IMR-90 (cell line): Measurements from ENCODE around the gene LYZL6. TPM values are rescaled to one million over a fixed set of nuclear protein-coding genes. Genes with fewer than 3 reads are reported as not detected.

Experiments
- ATAC-seq: fragments of 200-7000 bp; cut with Tn5 transposase; 2 replicates; pipeline ENCODE4 v1.9.1; 2020; ENCODE audit warnings: low read depth, mild to moderate bottlenecking, moderate library complexity
- BruUV-seq: library from RNA; stranded (reverse); fragments of 400-500 nt; replicated peaks from 2 replicates; lab custom pipeline; 2021; lab: Mats Ljungman, UMichigan
- CTCF ChIA-PET: fragments of 300-600 bp; formaldehyde crosslinking; extraction: SDS; loops from one replicate; lab custom pipeline; 2021; ENCODE audit warnings: antibody characterized with exemption; lab: Yijun Ruan, JAX
- POLR2A ChIA-PET: fragments of 300-600 bp; sonication (Branson Sonifier 250); formaldehyde crosslinking; loops from one replicate; lab custom pipeline; 2022; ENCODE audit warnings: antibody characterized with exemption; ENCODE audit not compliant: unreplicated experiment; lab: Charles Lee
- DNase-seq: peaks from one replicate; pipeline ENCODE4 v3.0.0; 2013
- H2AFZ ChIP-seq: replicated peaks from 2 replicates; pipeline ENCODE3; 2013; ENCODE audit warnings: low read length, mild to moderate bottlenecking; ENCODE audit not compliant: poor library complexity
- H2AK5ac ChIP-seq: 2 replicates; pipeline ENCODE4 v1.6.1; 2013; ENCODE audit warnings: low read depth, low read length, inconsistent platforms
- H2AK9ac ChIP-seq: replicated peaks from 2 replicates; pipeline ENCODE3; 2013; ENCODE audit warnings: mild to moderate bottlenecking, low read depth, low read length, moderate library complexity; ENCODE audit not compliant: poor library complexity
- H2BK120ac ChIP-seq: 2 replicates; pipeline ENCODE4 v1.6.1; 2013; ENCODE audit warnings: low read depth, low read length, inconsistent platforms
- H2BK15ac ChIP-seq: 3 replicates; pipeline ENCODE4 v1.6.1; 2013; ENCODE audit warnings: low read depth, low read length, inconsistent platforms
- H2BK20ac ChIP-seq: 2 replicates; pipeline ENCODE4 v1.6.1; 2013; ENCODE audit warnings: low read depth, mild to moderate bottlenecking, inconsistent platforms, low read length, moderate library complexity
- H2BK5ac ChIP-seq: 2 replicates; pipeline ENCODE4 v1.6.1; 2013; ENCODE audit warnings: mild to moderate bottlenecking, low read depth, low read length, inconsistent platforms; ENCODE audit not compliant: poor library complexity, severe bottlenecking
- H3K14ac ChIP-seq: replicated peaks from 2 replicates; pipeline ENCODE4 v1.6.1; 2013; ENCODE audit warnings: low read depth, low read length, inconsistent platforms
- H3K18ac ChIP-seq: 2 replicates; pipeline ENCODE4 v1.6.1; 2013; ENCODE audit warnings: low read depth, low read length, control low read depth
- H3K23ac ChIP-seq: 2 replicates; pipeline ENCODE4 v1.6.1; 2013; ENCODE audit warnings: low read depth, low read length, inconsistent platforms
- H3K27ac ChIP-seq: 2 replicates; pipeline ENCODE4 v1.5.1; 2013; ENCODE audit warnings: mild to moderate bottlenecking, control low read depth, low read length; ENCODE audit not compliant: insufficient read depth
- H3K27me3 ChIP-seq: 2 replicates; pipeline ENCODE4 v1.6.1; 2013; ENCODE audit warnings: low read length; ENCODE audit not compliant: control insufficient read depth, insufficient read depth
- H3K36me3 ChIP-seq: 2 replicates; pipeline ENCODE4 v1.6.1; 2013; ENCODE audit warnings: low read length, mixed read lengths; ENCODE audit not compliant: control insufficient read depth, insufficient read depth
- H3K4ac ChIP-seq: 2 replicates; pipeline ENCODE4 v1.6.1; 2013; ENCODE audit warnings: low read depth, low read length, inconsistent platforms
- H3K4me1 ChIP-seq: 2 replicates; pipeline ENCODE4 v1.6.1; 2013; ENCODE audit warnings: low read length, mixed read lengths; ENCODE audit not compliant: control insufficient read depth, insufficient read depth
- H3K4me2 ChIP-seq: 2 replicates; pipeline ENCODE4 v1.6.1; 2013; ENCODE audit warnings: low read depth, mild to moderate bottlenecking, control low read depth, low read length, moderate library complexity
- H3K4me3 ChIP-seq: 2 replicates; pipeline ENCODE4 v1.5.1; 2013; ENCODE audit warnings: low read depth, mild to moderate bottlenecking, control low read depth, low read length, moderate library complexity; ENCODE audit not compliant: insufficient read depth
- H3K56ac ChIP-seq: 2 replicates; pipeline ENCODE4 v1.6.1; 2013; ENCODE audit warnings: low read length, inconsistent platforms; ENCODE audit not compliant: insufficient read depth; ENCODE audit errors: extremely low read depth
- H3K79me1 ChIP-seq, 2 experiments: 2 replicates each; pipeline ENCODE4 v1.6.1; 2013; ENCODE audit warnings: low read length in 2 of 2, inconsistent platforms in 1 of 2, low read depth in 1 of 2
- H3K9ac ChIP-seq: 2 replicates; pipeline ENCODE4 v1.6.1; 2013; ENCODE audit warnings: low read depth, low read length, control low read depth
- H3K9me1 ChIP-seq: 2 replicates; pipeline ENCODE4 v1.6.1; 2013; ENCODE audit warnings: low read length, inconsistent platforms; ENCODE audit not compliant: insufficient read depth
- H3K9me3 ChIP-seq: 2 replicates; pipeline ENCODE4 v1.6.1; 2013; ENCODE audit warnings: low read length; ENCODE audit not compliant: control insufficient read depth, insufficient read depth
- H4K20me1 ChIP-seq: 2 replicates; pipeline ENCODE4 v1.6.1; 2013; ENCODE audit warnings: low read length, inconsistent platforms; ENCODE audit not compliant: insufficient read depth
- H4K5ac ChIP-seq: 2 replicates; pipeline ENCODE4 v1.6.1; 2013; ENCODE audit warnings: mild to moderate bottlenecking, low read depth, low read length, control low read depth
- H4K8ac ChIP-seq, 2 experiments: 2 replicates each; pipeline ENCODE4 v1.6.1; 2013; ENCODE audit warnings: low read depth in 2 of 2, low read length in 2 of 2, control low read depth in 1 of 2, inconsistent platforms in 1 of 2
- H4K91ac ChIP-seq: 2 replicates; pipeline ENCODE4 v1.6.1; 2013; ENCODE audit warnings: low read depth, low read length, inconsistent platforms; ENCODE audit not compliant: insufficient read depth
- BHLHE40 ChIP-seq: fragments of 150-350 bp; IDR thresholded peaks from 2 replicates; pipeline ENCODE4 v1.6.1; 2016; ENCODE audit warnings: mild to moderate bottlenecking, low read depth, low read length
- CEBPB ChIP-seq: IDR thresholded peaks from 2 replicates; pipeline ENCODE4 v1.6.1; 2012; ENCODE audit warnings: low read depth, low read length, improper control_type of control experiment
- CHD1 ChIP-seq: IDR thresholded peaks from 2 replicates; pipeline ENCODE4 v1.6.1; 2012; ENCODE audit warnings: low read depth, low read length, improper control_type of control experiment
- FOS ChIP-seq: fragments of 150-350 bp; IDR thresholded peaks from 2 replicates; pipeline ENCODE4 v1.6.1; 2016; ENCODE audit warnings: low read depth, low read length
- MAFK ChIP-seq: IDR thresholded peaks from 2 replicates; pipeline ENCODE4 v1.6.1; 2012; ENCODE audit warnings: low read depth, low read length, improper control_type of control experiment
- MAZ ChIP-seq: IDR thresholded peaks from 2 replicates; pipeline ENCODE4 v1.6.1; 2012; ENCODE audit warnings: low read depth, mild to moderate bottlenecking, low read length, improper control_type of control experiment, moderate library complexity, borderline replicate concordance
- MXI1 ChIP-seq: IDR thresholded peaks from 2 replicates; pipeline ENCODE4 v1.6.1; 2012; ENCODE audit warnings: low read depth, mild to moderate bottlenecking, low read length, moderate library complexity, borderline replicate concordance
- NFE2L2 ChIP-seq: fragments of 150-350 bp; IDR thresholded peaks from 2 replicates; pipeline ENCODE4 v1.6.1; 2016; ENCODE audit warnings: low read depth, mild to moderate bottlenecking, low read length
- POLR2A ChIP-seq: IDR thresholded peaks from 2 replicates; pipeline ENCODE4 v1.6.1; 2012; ENCODE audit warnings: mild to moderate bottlenecking, low read depth, low read length
- RAD21 ChIP-seq: IDR thresholded peaks from 2 replicates; pipeline ENCODE4 v1.6.1; 2012; ENCODE audit warnings: low read length, improper control_type of control experiment
- RCOR1 ChIP-seq: IDR thresholded peaks from 2 replicates; pipeline ENCODE4 v1.6.1; 2012; ENCODE audit warnings: mild to moderate bottlenecking, low read length, improper control_type of control experiment; ENCODE audit not compliant: insufficient replicate concordance
- RFX5 ChIP-seq: IDR thresholded peaks from 2 replicates; pipeline ENCODE4 v1.8.0; 2012; ENCODE audit warnings: low read depth, mild to moderate bottlenecking, low read length, moderate library complexity
- USF2 ChIP-seq: fragments of 150-350 bp; IDR thresholded peaks from 2 replicates; pipeline ENCODE4 v1.6.1; 2017; ENCODE audit warnings: mild to moderate bottlenecking, antibody characterized with exemption, low read length, low read depth
- WGBS, 2 experiments: methylation state at CpG; one replicate each; pipeline versions ENCODE4 v1.1.5 to v1.1.7; 2013; ENCODE audit warnings: missing lambda C conversion rate in 2 of 2; ENCODE audit not compliant: insufficient read length in 1 of 2; ENCODE audit errors: extremely low coverage in 2 of 2; 5-methylcytosine and 5-hydroxymethylcytosine counted together
- dilution Hi-C: fragments of 300-500 bp; cut with HindIII; formaldehyde crosslinking; loops from one replicate; pipeline ENCODE4 v1.14.3; 2018; ENCODE audit warnings: low sequenced_read_pairs; ENCODE audit not compliant: unreplicated experiment
- in situ Hi-C: fragments of 300-500 bp; cut with MboI; formaldehyde crosslinking; loops from 3 replicates; pipeline ENCODE4 v1.14.3; 2019; ENCODE audit warnings: low sequenced_read_pairs, inconsistent platforms, mixed read lengths
- intact Hi-C: fragments of 100-400 bp; cut with micrococcal nuclease; formaldehyde crosslinking; loops from 2 replicates; pipeline ENCODE4 v1.10.0; 2022
- polyA plus RNA-seq, 3 experiments: library from polyadenylated mRNA; depleted of rRNA; stranded (reverse); fragments of >200 nt; gene quantifications; 2 replicates each; pipeline ENCODE4 v1.2.3, GENCODE V29; 2012; ENCODE audit warnings: low replicate concordance in 1 of 3
- total RNA-seq: library from RNA; depleted of rRNA; stranded (reverse); fragments of >200 nt; gene quantifications from 2 replicates; pipeline ENCODE4 v1.2.3, GENCODE V29; 2012
- TF ChIP-seq, protein P1 (sequence below): conservative IDR thresholded peaks from 2 replicates; pipeline ENCODE4 v1.5.1; 2012; ENCODE audit warnings: mild to moderate bottlenecking, low read depth, low read length, improper control_type of control experiment

Gene LYZL6
- total and polyA plus RNA-seq, 2 of the 4 experiments (the other 2 are of a cell fraction): not detected

GRCh38 chr17:35913609-35914008, 29.9 kb downstream of the LYZL6 start:
- Histone ChIP-seq H3K27me3 (peaks cover 2% of the 10 kb centered on the region; the same call in 1 of the 2 replicates), H3K14ac (no peak overlapping the region), H2AK5ac (no peak overlapping the region), H3K4me1 (no peaks in the 10 kb centered on the region), H3K4ac (no peak overlapping the region), H4K5ac (no peak overlapping the region), H3K56ac (no peak overlapping the region), H3K27ac (no peak overlapping the region), H3K23ac (no peak overlapping the region), H3K4me2 (no peak overlapping the region), H2AFZ (no peak overlapping the region), H2BK120ac (no peak overlapping the region), H2BK15ac (no peak overlapping the region), H2BK5ac (no peak overlapping the region), H4K20me1 (no peaks in the 10 kb centered on the region; the same call in 1 of the 2 replicates), H3K9ac (no peak overlapping the region), H2AK9ac (no peak overlapping the region), H3K9me3 (no peaks in the 10 kb centered on the region), H3K9me1 (no peaks in the 10 kb centered on the region; the same call in 1 of the 2 replicates), H3K18ac (no peak overlapping the region), H4K8ac (no peak overlapping the region), H2BK20ac (no peak overlapping the region), H4K91ac (no peak overlapping the region), H3K4me3 (no peak overlapping the region), H3K36me3 (no peaks in the 10 kb centered on the region), H3K79me1 (no peaks in the 10 kb centered on the region)
- 17% methylated on average over 2 of the region's 4 CpGs; no CpG with 5 or more reads in 1 of the 2 experiments for WGBS, 2 experiments
- ChIA-PET CTCF (no interaction called here), POLR2A (no interaction called here)
- BruUV-seq: no TSS peak
- in situ Hi-C loops (no loop called here), intact Hi-C loops (no loop called here), dilution Hi-C loops (no loop called here)
- no peak for ATAC-seq
- no peak for DNase-seq
- TF ChIP-seq USF2 (no peak), NFE2L2 (no peak), RFX5 (no peak), MXI1 (no peak), FOS (no peak), CHD1 (no peak), BHLHE40 (no peak), CEBPB (no peak), RCOR1 (no peak), POLR2A (no peak), MAZ (no peak), RAD21 (no peak), MAFK (no peak)
- TF ChIP-seq, protein P1, sequence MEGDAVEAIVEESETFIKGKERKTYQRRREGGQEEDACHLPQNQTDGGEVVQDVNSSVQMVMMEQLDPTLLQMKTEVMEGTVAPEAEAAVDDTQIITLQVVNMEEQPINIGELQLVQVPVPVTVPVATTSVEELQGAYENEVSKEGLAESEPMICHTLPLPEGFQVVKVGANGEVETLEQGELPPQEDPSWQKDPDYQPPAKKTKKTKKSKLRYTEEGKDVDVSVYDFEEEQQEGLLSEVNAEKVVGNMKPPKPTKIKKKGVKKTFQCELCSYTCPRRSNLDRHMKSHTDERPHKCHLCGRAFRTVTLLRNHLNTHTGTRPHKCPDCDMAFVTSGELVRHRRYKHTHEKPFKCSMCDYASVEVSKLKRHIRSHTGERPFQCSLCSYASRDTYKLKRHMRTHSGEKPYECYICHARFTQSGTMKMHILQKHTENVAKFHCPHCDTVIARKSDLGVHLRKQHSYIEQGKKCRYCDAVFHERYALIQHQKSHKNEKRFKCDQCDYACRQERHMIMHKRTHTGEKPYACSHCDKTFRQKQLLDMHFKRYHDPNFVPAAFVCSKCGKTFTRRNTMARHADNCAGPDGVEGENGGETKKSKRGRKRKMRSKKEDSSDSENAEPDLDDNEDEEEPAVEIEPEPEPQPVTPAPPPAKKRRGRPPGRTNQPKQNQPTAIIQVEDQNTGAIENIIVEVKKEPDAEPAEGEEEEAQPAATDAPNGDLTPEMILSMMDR: no peak
